ENCODE data around the gene NOX4.
"Not testable (repeated sequence)": the region's sequence is repeated elsewhere in the genome, so short reads cannot be mapped to it uniquely, and the experiment has no call there.

The NOX4 gene

GRCh38 chr11:89457190-89457589 lies 34.0 kb downstream of the NOX4 start:
- DNase-seq: no peak

- no peak for DNase-seq
These were observed 34.5 kb downstream of the NOX4 start for GRCh38 chr11:89456681-89457080.

- DNase-seq: no peak
These were observed 38.4 kb downstream of the NOX4 start for GRCh38 chr11:89452780-89453179.

- no peak for DNase-seq
These were observed 43.3 kb downstream of the NOX4 start for GRCh38 chr11:89447845-89448244.

GRCh38 chr11:89443361-89444322 lies 47.5 kb downstream of the NOX4 start:
- DNase-seq: peak; percentile 94

GRCh38 chr11:89442801-89443200 lies 48.4 kb downstream of the NOX4 start:
- DNase-seq: no peak

GRCh38 chr11:89441606-89442005 lies 49.6 kb downstream of the NOX4 start:
- DNase-seq: no peak

- no peak for DNase-seq
These were observed 53.9 kb downstream of the NOX4 start for GRCh38 chr11:89437317-89437716.

GRCh38 chr11:89436071-89436470 lies 55.1 kb downstream of the NOX4 start:
- DNase-seq: peak; percentile 40

- DNase-seq: no peak
These were observed 57.9 kb downstream of the NOX4 start for GRCh38 chr11:89433278-89433677.

GRCh38 chr11:89432182-89432581 lies 59.0 kb downstream of the NOX4 start:
- not testable (repeated sequence) for DNase-seq

- not testable (repeated sequence) for DNase-seq
These were observed 64.7 kb downstream of the NOX4 start for GRCh38 chr11:89426501-89426900.

- no peak for DNase-seq
These were observed 69.5 kb downstream of the NOX4 start for GRCh38 chr11:89421718-89422117.

- no peak for DNase-seq
These were observed 70.2 kb downstream of the NOX4 start for GRCh38 chr11:89420981-89421380.

GRCh38 chr11:89416961-89417360 lies 74.2 kb downstream of the NOX4 start:
- no peak for DNase-seq

- not testable (repeated sequence) for DNase-seq
These were observed 80.1 kb downstream of the NOX4 start for GRCh38 chr11:89411112-89411511.

GRCh38 chr11:89410666-89411065 lies 80.5 kb downstream of the NOX4 start:
- not testable (repeated sequence) for DNase-seq

- not testable (repeated sequence) for DNase-seq
These were observed 82.7 kb downstream of the NOX4 start for GRCh38 chr11:89408441-89408840.

- DNase-seq: no peak
These were observed 85.5 kb downstream of the NOX4 start for GRCh38 chr11:89405629-89406028.

- DNase-seq: not testable (repeated sequence)
These were observed 99.5 kb downstream of the NOX4 start for GRCh38 chr11:89391654-89392053.

GRCh38 chr11:89387501-89387900 lies 103.7 kb downstream of the NOX4 start:
- DNase-seq: not testable (repeated sequence)

- not testable (repeated sequence) for DNase-seq
These were observed 108.2 kb downstream of the NOX4 start for GRCh38 chr11:89382986-89383385.

- DNase-seq: peak; percentile 58
These were observed 110.1 kb downstream of the NOX4 start for GRCh38 chr11:89381094-89381493.

GRCh38 chr11:89379976-89380771 lies 111.0 kb downstream of the NOX4 start:
- not testable (repeated sequence) for DNase-seq

All from eye (tissue), 1 donor.